Caco-2 (cell line): ENCODE results near the gene MTG1. TPM values are rescaled to one million over a fixed set of nuclear protein-coding genes. Genes with fewer than 3 reads are reported as not detected.

Experiments used
- BruUV-seq: library from RNA; stranded (reverse); fragments of 400-500 nt; replicated peaks from 2 replicates; lab custom pipeline; 2021; lab: Mats Ljungman, UMichigan
- CTCF ChIA-PET: fragments of 300-600 bp; sonication (Branson Sonifier 250); formaldehyde crosslinking; loops from one replicate; lab custom pipeline; 2022; ENCODE audit warnings: antibody characterized with exemption; lab: Charles Lee
- POLR2A ChIA-PET: fragments of 300-600 bp; sonication (Branson Sonifier 250); formaldehyde crosslinking; loops from one replicate; lab custom pipeline; 2022; ENCODE audit warnings: antibody characterized with exemption; lab: Charles Lee
- DNase-seq, 2 experiments: peaks; one replicate each; pipeline versions ENCODE4 v3.0.0 to v3.0.0-alpha.2; 2020 to 2022
- H3K27me3 ChIP-seq: replicated peaks from 2 replicates; pipeline ENCODE4 v1.6.0; 2011; ENCODE audit warnings: low read length; ENCODE audit not compliant: control insufficient read depth, insufficient read depth
- H3K36me3 ChIP-seq: 2 replicates; pipeline ENCODE4 v1.5.1; 2011; ENCODE audit warnings: low read length; ENCODE audit not compliant: control insufficient read depth, insufficient read depth
- H3K4me1 ChIP-seq: fragments of 250-450 bp; sonication (Bioruptor Pico); 2 replicates; pipeline ENCODE4 v1.5.1; 2020; ENCODE audit warnings: mild to moderate bottlenecking
- H3K4me3 ChIP-seq: 2 replicates; pipeline ENCODE4 v1.5.1; 2011; ENCODE audit warnings: low read depth, mild to moderate bottlenecking, control low read depth, low read length
- H3K9me3 ChIP-seq: fragments of 250-450 bp; sonication (Bioruptor Pico); 2 replicates; pipeline ENCODE4 v1.5.1; 2020; ENCODE audit warnings: mild to moderate bottlenecking, moderate library complexity
- H3K27ac Mint-ChIP-seq: one replicate; pipeline ENCODE4 v1.8.0; 2022; ENCODE audit warnings: mixed read lengths; ENCODE audit not compliant: unreplicated experiment
- H3K27me3 Mint-ChIP-seq: one replicate; pipeline ENCODE4 v1.8.0; 2022; ENCODE audit warnings: mixed read lengths; ENCODE audit not compliant: insufficient read depth, unreplicated experiment
- H3K36me3 Mint-ChIP-seq: one replicate; pipeline ENCODE4 v1.8.0; 2022; ENCODE audit warnings: mild to moderate bottlenecking, mixed read lengths; ENCODE audit not compliant: insufficient read depth, unreplicated experiment
- H3K4me1 Mint-ChIP-seq: one replicate; pipeline ENCODE4 v1.8.0; 2022; ENCODE audit warnings: low read depth, mixed read lengths; ENCODE audit not compliant: unreplicated experiment
- H3K4me3 Mint-ChIP-seq: one replicate; pipeline ENCODE4 v1.8.0; 2022; ENCODE audit warnings: mild to moderate bottlenecking, moderate library complexity, mixed read lengths; ENCODE audit not compliant: unreplicated experiment
- H3K9me3 Mint-ChIP-seq: one replicate; pipeline ENCODE4 v1.8.0; 2022; ENCODE audit warnings: mixed read lengths; ENCODE audit not compliant: unreplicated experiment
- CTCF ChIP-seq, 2 experiments: fragments of 200-600 bp in 1 of 2; IDR thresholded peaks; 1 replicate in 1 of 2; 2 replicates in 1 of 2; pipeline versions ENCODE4 v1.5.1 to v1.8.0; 2011 to 2022; ENCODE audit warnings: antibody characterized with exemption in 1 of 2, control low read depth in 1 of 2, inconsistent platforms in 1 of 2, low read depth in 1 of 2, low read length in 1 of 2, mild to moderate bottlenecking in 1 of 2, moderate library complexity in 1 of 2; ENCODE audit not compliant: insufficient read depth in 1 of 2, severe bottlenecking in 1 of 2, unreplicated experiment in 1 of 2
- intact Hi-C: fragments of 100-400 bp; cut with micrococcal nuclease; formaldehyde crosslinking; loops from one replicate; pipeline ENCODE4 v1.10.0; 2022; ENCODE audit not compliant: unreplicated experiment
- total RNA-seq: library from RNA; stranded (reverse); gene quantifications from 2 replicates; pipeline ENCODE4 v1.2.3, GENCODE V29; 2022

The MTG1 gene
- total RNA-seq, 1 experiment from 2014 or later, result 113 TPM

DNA sequence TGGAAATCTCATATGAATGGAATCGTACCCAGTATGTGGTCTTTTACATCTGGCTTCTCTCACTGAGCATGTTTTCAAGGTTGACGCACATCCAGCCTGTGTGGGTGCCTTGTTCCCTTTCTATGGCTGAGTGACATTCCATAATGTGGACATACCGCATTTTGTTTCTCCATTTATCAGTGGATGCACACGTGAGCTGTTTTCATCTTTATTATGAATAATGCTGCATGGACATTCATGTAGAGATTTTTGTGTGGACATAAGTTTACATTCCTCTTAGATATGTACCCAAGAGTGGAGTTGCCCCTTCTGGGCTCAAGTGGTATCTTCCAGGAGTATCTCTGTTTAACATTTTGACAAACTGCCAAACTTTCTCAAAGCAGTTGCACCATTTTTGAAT lies 58.5 kb downstream of the MTG1 start:
- H3K9me3 ChIP-seq, result peaks cover 25% of the 10 kb centered on the region
- BruUV-seq, result no TSS peak
- Mint-ChIP-seq H3K4me1 (no peaks in the 10 kb centered on the region), H3K9me3 (peaks cover 34% of the 10 kb centered on the region), H3K27me3 (peaks cover 10% of the 10 kb centered on the region), H3K4me3 (no peak overlapping the region), H3K27ac (no peak overlapping the region), H3K36me3 (no peaks in the 10 kb centered on the region)
- H3K4me3 ChIP-seq, result no peak overlapping the region
- peaks cover 1% of the 10 kb centered on the region; the same call in 1 of the 2 replicates for H3K27me3 ChIP-seq
- ChIA-PET POLR2A (no interaction called here), CTCF (no interaction called here)
- no peak for DNase-seq
- no peak for TF ChIP-seq CTCF (IDR thresholded peaks at IDR 0.05; ENCODE audit: insufficient read depth in 1 of 2, low read depth in 1 of 2, low read length in 1 of 2, severe bottlenecking in 1 of 2, unreplicated experiment in 1 of 2)
- H3K36me3 ChIP-seq, result no peaks in the 10 kb centered on the region
- H3K4me1 ChIP-seq, result no peaks in the 10 kb centered on the region
- intact Hi-C loops, result no loop called here

DNA sequence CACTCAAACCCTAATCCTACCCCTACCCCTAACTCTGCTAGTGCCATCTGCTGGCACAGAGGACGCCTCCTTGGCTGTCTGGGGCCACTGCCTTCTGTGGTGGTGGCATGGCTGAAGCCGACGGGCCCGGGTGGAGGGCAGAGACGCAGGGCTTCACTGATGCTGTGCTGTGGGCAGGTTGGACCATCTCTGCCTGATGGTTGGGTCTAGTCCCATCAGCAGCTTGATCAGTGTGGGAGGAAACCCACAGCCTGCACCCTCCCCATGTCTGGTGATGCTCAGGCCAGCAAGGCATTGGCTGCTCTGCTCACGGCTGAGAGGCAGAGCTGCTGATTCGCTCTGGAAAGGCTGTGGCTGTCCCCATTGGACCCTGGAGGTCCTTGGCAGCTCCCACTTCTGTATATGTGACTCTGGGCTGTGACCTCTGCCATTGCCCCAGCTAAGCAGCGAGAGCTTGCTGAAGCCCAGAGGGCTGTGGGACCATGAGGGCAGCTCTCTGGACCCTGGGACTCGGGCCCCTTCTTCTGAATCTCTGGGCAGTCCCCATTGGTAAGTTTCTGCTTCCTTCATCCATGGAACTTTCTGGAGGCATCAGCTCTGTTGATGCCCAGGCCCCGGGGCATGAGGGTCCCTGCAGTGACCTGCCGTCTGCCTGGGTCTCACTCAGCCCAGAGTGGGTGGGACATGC lies 59.7 kb downstream of the MTG1 start, which contains the start of gene SCART1:
Gene SCART1, plus strand, starts transcription at position 430 of the 688 bp plus-strand sequence. Its CDS starts 53 bp downstream, at position 483.
- intact Hi-C loops, result no loop called here
- Mint-ChIP-seq H3K27ac (no peak within 1 kb of the TSS), H3K4me1 (no peaks in the 10 kb centered on the region), H3K27me3 (peaks cover 10% of the 10 kb centered on the region), H3K9me3 (peaks cover 22% of the 10 kb centered on the region), H3K36me3 (no peaks in the 10 kb centered on the region), H3K4me3 (no peak within 1 kb of the TSS)
- no peaks in the 10 kb centered on the region for H3K36me3 ChIP-seq
- H3K4me1 ChIP-seq, result no peaks in the 10 kb centered on the region
- no peak for TF ChIP-seq CTCF (IDR thresholded peaks at IDR 0.05; ENCODE audit: insufficient read depth in 1 of 2, low read depth in 1 of 2, low read length in 1 of 2, severe bottlenecking in 1 of 2, unreplicated experiment in 1 of 2)
- CTCF ChIA-PET, result interaction anchor here (0.6 kb wide), 2 partner anchors 10 to 44 kb away, joined by 3 to 5 read pairs; no protein-coding TSS in a partner anchor
- peaks cover 13% of the 10 kb centered on the region for H3K9me3 ChIP-seq
- no peak within 1 kb of the TSS for H3K4me3 ChIP-seq
- POLR2A ChIA-PET, result no interaction called here
- no peak for DNase-seq
- BruUV-seq, result no TSS peak
- H3K27me3 ChIP-seq, result peaks cover 1% of the 10 kb centered on the region; the same call in 1 of the 2 replicates

DNA sequence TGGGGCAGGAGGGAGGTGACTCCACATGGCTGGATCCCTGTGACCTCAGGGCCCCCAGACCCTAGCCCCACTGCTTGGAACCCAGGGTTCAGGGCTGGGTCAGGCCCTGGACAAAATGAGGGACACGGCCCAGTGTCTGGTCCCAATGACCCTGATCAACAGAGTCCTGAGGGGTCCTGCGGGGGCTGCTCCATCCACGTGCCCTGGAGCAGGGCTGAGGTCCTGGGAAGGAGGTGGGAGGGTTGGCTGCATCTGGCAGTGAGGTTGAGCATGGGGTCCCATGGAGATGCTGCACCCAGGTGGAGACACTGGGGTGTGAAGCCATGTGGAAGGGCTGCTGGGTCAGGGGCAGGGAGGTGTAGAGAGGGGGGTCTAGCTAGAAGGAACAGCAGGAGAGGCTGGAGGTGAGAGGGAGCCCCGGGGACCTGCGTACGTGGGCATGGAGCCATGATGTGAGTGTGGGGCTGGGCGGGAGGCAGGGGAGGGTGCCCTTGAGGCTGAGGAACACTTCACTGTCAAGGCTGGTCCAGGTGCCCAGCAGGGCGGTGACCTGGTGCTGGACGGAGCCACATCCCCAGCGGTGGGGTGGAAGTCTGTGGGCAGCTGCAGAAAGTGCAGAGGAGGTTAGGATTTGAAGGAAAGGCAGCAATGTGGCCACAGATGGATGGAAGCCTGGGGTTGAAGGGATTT lies 60.4 kb downstream of the MTG1 start:
- H3K36me3 ChIP-seq, result no peaks in the 10 kb centered on the region
- Mint-ChIP-seq H3K4me3 (no peak overlapping the region), H3K9me3 (peaks cover 15% of the 10 kb centered on the region), H3K36me3 (no peaks in the 10 kb centered on the region), H3K27me3 (peaks cover 10% of the 10 kb centered on the region), H3K4me1 (no peaks in the 10 kb centered on the region), H3K27ac (no peak overlapping the region)
- CTCF ChIA-PET, result interaction anchor here (0.6 kb wide), 1 partner anchor 10 kb away, joined by 5 read pairs; no protein-coding TSS in a partner anchor
- H3K4me3 ChIP-seq, result no peak overlapping the region
- no TSS peak for BruUV-seq
- peaks cover 6% of the 10 kb centered on the region for H3K9me3 ChIP-seq
- POLR2A ChIA-PET, result no interaction called here
- TF ChIP-seq CTCF (IDR thresholded peaks at IDR 0.05; ENCODE audit: insufficient read depth in 1 of 2, low read depth in 1 of 2, low read length in 1 of 2, severe bottlenecking in 1 of 2, unreplicated experiment in 1 of 2), result no peak
- H3K4me1 ChIP-seq, result no peaks in the 10 kb centered on the region
- intact Hi-C loops, result no loop called here
- DNase-seq, result no peak
- peaks cover 1% of the 10 kb centered on the region; the same call in 1 of the 2 replicates for H3K27me3 ChIP-seq
